ENCODE results near the gene CTU2.

Gene CTU2

GRCh38 chr16:88761143-88761534, 54.8 kb downstream of the CTU2 start:
- no peak for DNase-seq (ENCODE audit: low read depth)

- no peak for DNase-seq (ENCODE audit: low read depth)
Measured at GRCh38 chr16:88761830-88762229, 55.5 kb downstream of the CTU2 start.

- no peak for DNase-seq (ENCODE audit: low read depth)
Measured at GRCh38 chr16:88762258-88762870, 56.1 kb downstream of the CTU2 start.

- no peak for DNase-seq (ENCODE audit: low read depth)
Measured at GRCh38 chr16:88762941-88763340, 56.6 kb downstream of the CTU2 start.

GRCh38 chr16:88763502-88764053, 57.3 kb downstream of the CTU2 start:
- DNase-seq (ENCODE audit: low read depth): no peak

GRCh38 chr16:88764080-88764479, 57.8 kb downstream of the CTU2 start:
- no peak for DNase-seq (ENCODE audit: low read depth)

- no peak for DNase-seq (ENCODE audit: low read depth)
Measured at GRCh38 chr16:88764913-88765349, 58.6 kb downstream of the CTU2 start.

Measured in activated T-helper 1 cell treated with Interleukin-2 at 50 U/mL for 16 hours (primary cell).